Measurements from ENCODE around the gene NUDT1.

DNA sequence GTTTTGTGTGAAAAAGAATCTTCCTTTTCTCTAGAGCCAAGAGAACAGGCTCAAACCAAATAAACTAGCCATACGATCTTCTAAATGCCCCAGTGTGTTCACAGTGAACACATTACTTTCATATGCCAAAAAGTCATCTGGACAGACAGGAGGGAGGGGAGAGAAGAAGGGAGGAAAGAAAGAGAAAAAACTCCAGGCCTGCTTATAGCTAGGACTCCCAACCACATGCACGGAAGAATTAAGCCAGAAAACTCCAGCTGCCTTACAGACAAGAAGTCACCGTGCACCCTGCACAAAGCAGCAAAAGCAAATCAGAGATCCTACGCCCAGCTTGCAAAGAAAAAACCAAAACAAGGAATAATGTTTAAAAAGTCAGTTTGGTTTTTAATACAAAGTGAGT is 37.9 kb downstream of the NUDT1 start:
- TF ChIP-seq, protein P1, sequence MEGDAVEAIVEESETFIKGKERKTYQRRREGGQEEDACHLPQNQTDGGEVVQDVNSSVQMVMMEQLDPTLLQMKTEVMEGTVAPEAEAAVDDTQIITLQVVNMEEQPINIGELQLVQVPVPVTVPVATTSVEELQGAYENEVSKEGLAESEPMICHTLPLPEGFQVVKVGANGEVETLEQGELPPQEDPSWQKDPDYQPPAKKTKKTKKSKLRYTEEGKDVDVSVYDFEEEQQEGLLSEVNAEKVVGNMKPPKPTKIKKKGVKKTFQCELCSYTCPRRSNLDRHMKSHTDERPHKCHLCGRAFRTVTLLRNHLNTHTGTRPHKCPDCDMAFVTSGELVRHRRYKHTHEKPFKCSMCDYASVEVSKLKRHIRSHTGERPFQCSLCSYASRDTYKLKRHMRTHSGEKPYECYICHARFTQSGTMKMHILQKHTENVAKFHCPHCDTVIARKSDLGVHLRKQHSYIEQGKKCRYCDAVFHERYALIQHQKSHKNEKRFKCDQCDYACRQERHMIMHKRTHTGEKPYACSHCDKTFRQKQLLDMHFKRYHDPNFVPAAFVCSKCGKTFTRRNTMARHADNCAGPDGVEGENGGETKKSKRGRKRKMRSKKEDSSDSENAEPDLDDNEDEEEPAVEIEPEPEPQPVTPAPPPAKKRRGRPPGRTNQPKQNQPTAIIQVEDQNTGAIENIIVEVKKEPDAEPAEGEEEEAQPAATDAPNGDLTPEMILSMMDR (IDR thresholded peaks at IDR 0.05): no peak
- TF ChIP-seq, protein P2, sequence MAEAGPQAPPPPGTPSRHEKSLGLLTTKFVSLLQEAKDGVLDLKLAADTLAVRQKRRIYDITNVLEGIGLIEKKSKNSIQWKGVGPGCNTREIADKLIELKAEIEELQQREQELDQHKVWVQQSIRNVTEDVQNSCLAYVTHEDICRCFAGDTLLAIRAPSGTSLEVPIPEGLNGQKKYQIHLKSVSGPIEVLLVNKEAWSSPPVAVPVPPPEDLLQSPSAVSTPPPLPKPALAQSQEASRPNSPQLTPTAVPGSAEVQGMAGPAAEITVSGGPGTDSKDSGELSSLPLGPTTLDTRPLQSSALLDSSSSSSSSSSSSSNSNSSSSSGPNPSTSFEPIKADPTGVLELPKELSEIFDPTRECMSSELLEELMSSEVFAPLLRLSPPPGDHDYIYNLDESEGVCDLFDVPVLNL (CRISPR knock-in tag; IDR thresholded peaks at IDR 0.05; ENCODE audit: borderline replicate concordance, low read depth): no peak
- TF ChIP-seq TEAD4 (CRISPR knock-in tag; IDR thresholded peaks at IDR 0.05) (no peak), SOX15 (CRISPR knock-in tag; IDR thresholded peaks at IDR 0.05) (no peak), ELF4 (CRISPR knock-in tag; IDR thresholded peaks at IDR 0.05; ENCODE audit: low read depth) (no peak), ZNF317 (CRISPR knock-in tag; IDR thresholded peaks at IDR 0.05; ENCODE audit: borderline replicate concordance, low read depth) (no peak), ETV6 (CRISPR knock-in tag; IDR thresholded peaks at IDR 0.05) (no peak)
- TF ChIP-seq, protein P3, sequence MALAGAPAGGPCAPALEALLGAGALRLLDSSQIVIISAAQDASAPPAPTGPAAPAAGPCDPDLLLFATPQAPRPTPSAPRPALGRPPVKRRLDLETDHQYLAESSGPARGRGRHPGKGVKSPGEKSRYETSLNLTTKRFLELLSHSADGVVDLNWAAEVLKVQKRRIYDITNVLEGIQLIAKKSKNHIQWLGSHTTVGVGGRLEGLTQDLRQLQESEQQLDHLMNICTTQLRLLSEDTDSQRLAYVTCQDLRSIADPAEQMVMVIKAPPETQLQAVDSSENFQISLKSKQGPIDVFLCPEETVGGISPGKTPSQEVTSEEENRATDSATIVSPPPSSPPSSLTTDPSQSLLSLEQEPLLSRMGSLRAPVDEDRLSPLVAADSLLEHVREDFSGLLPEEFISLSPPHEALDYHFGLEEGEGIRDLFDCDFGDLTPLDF (CRISPR knock-in tag; IDR thresholded peaks at IDR 0.05): no peak
- TF ChIP-seq, protein P4, sequence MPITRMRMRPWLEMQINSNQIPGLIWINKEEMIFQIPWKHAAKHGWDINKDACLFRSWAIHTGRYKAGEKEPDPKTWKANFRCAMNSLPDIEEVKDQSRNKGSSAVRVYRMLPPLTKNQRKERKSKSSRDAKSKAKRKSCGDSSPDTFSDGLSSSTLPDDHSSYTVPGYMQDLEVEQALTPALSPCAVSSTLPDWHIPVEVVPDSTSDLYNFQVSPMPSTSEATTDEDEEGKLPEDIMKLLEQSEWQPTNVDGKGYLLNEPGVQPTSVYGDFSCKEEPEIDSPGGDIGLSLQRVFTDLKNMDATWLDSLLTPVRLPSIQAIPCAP (CRISPR knock-in tag; IDR thresholded peaks at IDR 0.05): no peak
- TF ChIP-seq, protein P5, sequence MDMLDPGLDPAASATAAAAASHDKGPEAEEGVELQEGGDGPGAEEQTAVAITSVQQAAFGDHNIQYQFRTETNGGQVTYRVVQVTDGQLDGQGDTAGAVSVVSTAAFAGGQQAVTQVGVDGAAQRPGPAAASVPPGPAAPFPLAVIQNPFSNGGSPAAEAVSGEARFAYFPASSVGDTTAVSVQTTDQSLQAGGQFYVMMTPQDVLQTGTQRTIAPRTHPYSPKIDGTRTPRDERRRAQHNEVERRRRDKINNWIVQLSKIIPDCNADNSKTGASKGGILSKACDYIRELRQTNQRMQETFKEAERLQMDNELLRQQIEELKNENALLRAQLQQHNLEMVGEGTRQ (CRISPR knock-in tag; IDR thresholded peaks at IDR 0.05): no peak
